GM18951 (cell line): ENCODE data around the gene LTB.
A peak's percentile ranks its signal among the peaks of the same experiment; 100 is the strongest.

Source experiments
- POLR2A ChIP-seq: IDR thresholded peaks from 4 replicates; pipeline ENCODE4 v1.6.1; 2011; ENCODE audit warnings: mild to moderate bottlenecking; ENCODE audit not compliant: insufficient read length, insufficient read depth; ENCODE audit errors: extremely low read depth
- in situ Hi-C: fragments of 300-500 bp; cut with MboI; formaldehyde crosslinking; loops from one replicate; pipeline ENCODE4 v1.12.0; 2022; ENCODE audit warnings: low sequenced_read_pairs, mixed read lengths, inconsistent platforms; ENCODE audit not compliant: unreplicated experiment

LTB gene

GRCh38 chr6:31587791-31588777 lies 5.9 kb upstream of the LTB start:
- in situ Hi-C loops = no loop called here
- TF ChIP-seq POLR2A = no peak

- no peak for TF ChIP-seq POLR2A
- in situ Hi-C loops = no loop called here
Measured at GRCh38 chr6:31586599-31587281, 4.5 kb upstream of the LTB start.

GRCh38 chr6:31586008-31586407 lies 3.8 kb upstream of the LTB start, which contains the start of gene LST1:
Gene LST1 (plus strand): TSS chr6:31586277. CDS start chr6:31587300, 1,023 bp downstream.
- TF ChIP-seq POLR2A = no peak
- in situ Hi-C loops = no loop called here

GRCh38 chr6:31585491-31585890 lies 3.3 kb upstream of the LTB start:
- in situ Hi-C loops = no loop called here
- TF ChIP-seq POLR2A = no peak

- TF ChIP-seq POLR2A = no peak
- in situ Hi-C loops = no loop called here
Measured at GRCh38 chr6:31581434-31582229, 592 bp downstream of the LTB start.

GRCh38 chr6:31580807-31581433 lies 1.3 kb downstream of the LTB start:
- peak; percentile 64 for TF ChIP-seq POLR2A
- in situ Hi-C loops = no loop called here

- in situ Hi-C loops = no loop called here
- TF ChIP-seq POLR2A = no peak
Measured at GRCh38 chr6:31580438-31580740, 1.8 kb downstream of the LTB start.

GRCh38 chr6:31579546-31580437 lies 2.4 kb downstream of the LTB start:
- peak; percentile 37 for TF ChIP-seq POLR2A
- in situ Hi-C loops = no loop called here

- in situ Hi-C loops = no loop called here
- no peak for TF ChIP-seq POLR2A
Measured at GRCh38 chr6:31579119-31579505, 3.1 kb downstream of the LTB start.

- peak; percentile 27 for TF ChIP-seq POLR2A
- in situ Hi-C loops = no loop called here
Measured at GRCh38 chr6:31578184-31579118, 3.8 kb downstream of the LTB start.

GRCh38 chr6:31577579-31577966 lies 4.7 kb downstream of the LTB start:
- TF ChIP-seq POLR2A = no peak
- in situ Hi-C loops = no loop called here
